Stimulated activated CD8-positive, alpha-beta memory T cell treated with anti-CD3 and anti-CD28 coated beads, Interleukin-7, amount 100 ng/mL, for 48 hours (primary cell): ENCODE results near the gene SLC16A1.
"Not testable (repeated sequence)": the region's sequence is repeated elsewhere in the genome, so short reads cannot be mapped to it uniquely, and the experiment has no call there.

Experiments used
- DNase-seq, 2 donors: peaks; one replicate each; pipeline ENCODE4 v3.0.0-alpha.2; 2020; ENCODE audit warnings: low read depth in 1 of 2; ENCODE audit errors: extremely low read depth in 1 of 2

The SLC16A1 gene

GRCh38 chr1:112887599-112888283 is 68.3 kb downstream of the SLC16A1 start:
- DNase-seq: no peak

DNA sequence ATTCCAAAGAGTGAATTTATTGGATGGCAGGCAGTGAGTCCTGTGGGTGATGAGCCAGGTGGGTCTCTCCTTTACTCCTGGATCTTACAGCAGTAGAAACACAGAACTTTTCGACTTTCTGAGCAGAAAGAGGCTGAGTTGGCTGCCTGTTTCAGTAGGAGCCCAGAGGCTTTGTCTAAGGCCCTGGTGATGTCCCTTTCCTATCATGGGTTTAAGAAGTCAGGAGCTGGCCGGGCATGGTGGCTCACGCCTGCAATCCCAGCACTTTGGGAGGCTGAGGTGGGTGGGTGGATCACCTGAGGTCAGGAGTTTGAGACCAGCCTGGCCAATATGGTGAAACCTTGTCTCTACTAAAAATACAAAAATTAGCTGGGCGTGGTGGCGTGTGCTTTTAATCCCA is 71.0 kb downstream of the SLC16A1 start:
- DNase-seq: not testable (repeated sequence)

- DNase-seq: no peak
Measured at GRCh38 chr1:112882271-112882744, 73.7 kb downstream of the SLC16A1 start.

DNA sequence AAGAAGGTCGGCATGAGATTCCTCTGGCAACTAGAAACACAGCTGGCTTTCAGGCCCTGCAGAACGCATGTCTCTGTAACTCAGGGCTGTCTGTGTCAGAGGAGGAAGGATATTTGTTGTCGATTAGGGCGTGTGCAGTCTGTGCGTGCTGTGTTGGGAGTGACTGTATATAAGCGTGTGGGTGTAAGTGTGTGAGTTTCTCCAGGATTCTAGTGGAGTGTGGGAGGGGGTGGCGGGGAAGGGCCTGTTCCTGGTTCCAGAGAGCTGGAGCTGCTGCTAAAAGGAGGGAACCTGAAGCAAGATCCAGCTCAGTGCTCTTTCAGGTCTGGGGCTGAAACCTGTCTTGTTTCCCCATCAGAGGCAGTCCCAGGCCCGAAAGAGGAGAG is 74.3 kb downstream of the SLC16A1 start:
- DNase-seq: no peak

DNA sequence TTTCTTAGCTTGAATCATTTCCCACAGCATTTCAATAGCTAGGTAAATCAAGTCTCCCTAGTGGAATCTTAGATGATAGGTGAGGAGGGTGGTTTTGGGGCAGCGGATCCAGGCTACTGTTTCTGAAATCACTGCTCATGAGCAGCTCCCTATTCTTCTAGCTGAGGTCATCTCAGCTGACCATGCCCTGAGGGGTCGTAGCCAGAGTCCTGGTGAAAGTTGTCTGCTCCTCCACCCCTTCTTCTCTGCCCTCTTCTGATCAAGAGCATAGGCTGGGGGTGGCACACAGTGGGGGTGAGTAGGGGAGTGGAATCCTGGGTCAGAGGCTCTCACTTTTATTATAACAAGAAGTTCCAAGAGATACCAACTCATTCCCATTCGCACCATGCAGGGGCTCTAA is 76.2 kb downstream of the SLC16A1 start:
- DNase-seq: no peak

GRCh38 chr1:112878321-112878720 is 77.7 kb downstream of the SLC16A1 start:
- no peak for DNase-seq

GRCh38 chr1:112877750-112878149 is 78.2 kb downstream of the SLC16A1 start:
- DNase-seq: no peak

DNA sequence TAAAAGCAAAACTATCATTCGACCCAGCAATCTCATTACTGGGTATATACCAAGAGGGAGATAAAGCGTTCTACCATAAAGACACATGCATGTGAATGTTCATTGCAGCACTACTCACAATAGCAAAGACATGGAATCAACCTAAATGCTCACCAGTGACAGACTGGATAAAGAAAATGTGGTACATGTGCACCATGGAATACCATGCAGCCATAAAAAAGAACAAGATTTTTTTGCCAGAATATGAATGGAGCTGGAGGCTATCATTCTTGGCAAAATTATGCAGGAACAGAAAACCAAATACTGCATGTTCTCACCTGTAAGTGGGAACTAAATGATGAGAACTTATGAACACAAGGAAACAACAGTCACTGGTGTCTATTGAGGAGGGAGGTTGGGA is 79.7 kb downstream of the SLC16A1 start:
- no peak for DNase-seq

DNA sequence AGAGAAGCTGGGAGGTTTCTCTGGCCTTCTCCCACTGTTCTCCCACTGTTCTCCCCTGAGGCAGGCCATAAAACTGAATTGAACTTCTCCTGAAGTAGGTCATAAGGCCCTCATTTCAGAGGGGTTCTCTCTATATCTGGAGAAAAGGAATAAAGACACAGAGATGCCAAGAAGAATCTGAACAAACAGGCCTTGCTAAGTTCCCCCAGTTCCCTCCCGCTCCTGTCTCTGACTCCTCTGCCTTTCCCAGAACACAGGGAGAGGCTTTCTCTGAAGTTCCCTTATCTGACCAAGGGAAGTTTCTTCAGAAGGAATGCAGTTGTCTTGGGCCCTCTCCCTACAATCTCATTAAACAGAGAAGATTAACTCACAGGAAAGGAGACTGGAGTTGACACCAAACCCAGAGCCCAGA is 83.4 kb downstream of the SLC16A1 start:
- DNase-seq: no peak

DNA sequence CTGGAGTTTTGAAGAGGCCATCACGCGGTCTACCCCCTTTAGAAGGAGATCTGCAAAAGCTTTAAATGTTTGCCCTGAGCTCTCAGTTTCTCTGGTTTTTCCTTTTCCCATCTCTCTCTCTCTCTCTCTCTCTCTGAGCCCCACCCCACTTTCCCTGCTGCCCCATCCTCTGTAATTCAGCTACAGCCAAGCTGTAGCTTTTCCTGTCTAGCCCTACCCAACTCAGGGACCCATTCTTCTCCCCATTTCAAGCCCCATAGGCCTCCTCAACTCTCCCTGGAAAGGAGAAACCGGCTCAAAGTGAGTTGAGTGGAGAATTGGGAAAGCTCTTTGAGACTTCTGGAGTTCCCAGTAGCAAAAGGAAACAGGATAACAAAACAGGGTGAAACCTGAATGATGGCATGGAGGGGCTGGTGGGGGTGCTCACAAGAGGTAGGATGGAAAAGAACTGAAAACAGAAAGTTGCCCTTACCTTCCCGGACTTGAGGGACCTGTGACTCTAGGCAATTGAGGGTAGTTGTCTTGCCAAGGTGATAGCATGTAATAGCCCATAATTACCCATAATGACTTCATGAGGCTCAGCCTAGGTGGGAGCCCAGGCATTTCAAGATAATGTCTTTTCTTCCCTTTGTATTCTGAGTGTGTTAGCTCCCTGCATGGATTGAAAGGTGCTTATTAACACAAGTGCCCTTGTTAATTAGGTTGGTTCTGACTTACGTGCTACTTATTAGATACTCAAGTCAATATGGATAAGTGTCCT is 84.9 kb downstream of the SLC16A1 start:
- no peak for DNase-seq

- DNase-seq: no peak
Measured at GRCh38 chr1:112869895-112870294, 86.1 kb downstream of the SLC16A1 start.

- no peak for DNase-seq
Measured at GRCh38 chr1:112868191-112868590, 87.8 kb downstream of the SLC16A1 start.

GRCh38 chr1:112866981-112867380 is 89.0 kb downstream of the SLC16A1 start:
- DNase-seq: no peak

DNA sequence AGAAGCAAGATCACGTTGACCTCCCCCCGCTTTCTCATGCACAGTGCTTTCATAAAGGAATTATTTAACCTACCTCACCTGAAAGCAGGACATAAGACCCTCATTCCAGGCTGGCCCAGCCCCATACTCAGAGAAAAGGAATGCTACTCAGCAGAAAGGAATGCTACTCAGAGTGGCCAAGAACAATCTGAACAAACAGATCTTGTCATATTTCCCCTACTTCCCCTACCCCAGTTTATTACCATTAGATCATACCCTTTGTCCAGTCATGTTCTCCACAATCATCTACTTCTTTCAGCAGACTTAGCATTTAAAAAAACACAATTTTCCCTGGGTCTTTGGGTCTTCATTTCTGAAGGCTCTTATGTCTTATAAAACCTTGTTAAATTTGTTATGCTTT is 89.8 kb downstream of the SLC16A1 start:
- no peak for DNase-seq

GRCh38 chr1:112862753-112863426 is 93.1 kb downstream of the SLC16A1 start:
- DNase-seq: no peak
